Measurements from ENCODE around the gene IFTAP. TPM values are rescaled to one million over a fixed set of nuclear protein-coding genes. Genes with fewer than 3 reads are reported as not detected.

IFTAP gene
- total RNA-seq, 1 donor from 2014 or later, result 31.8 TPM

Other genes starting within 250 kb of the IFTAP start
- 27.4 TPM for gene TRAF6, start 84.2 kb upstream of the IFTAP start, total RNA-seq (ENCODE audit: insufficient read depth, low replicate concordance)
- gene RAG1, start 26.5 kb upstream of the IFTAP start, total RNA-seq (ENCODE audit: insufficient read depth, low replicate concordance), result 5.1 TPM
- gene RAG2, start 3.7 kb downstream of the IFTAP start, total RNA-seq (ENCODE audit: insufficient read depth, low replicate concordance), result 0.72 TPM

All from umbilical cord (tissue), 1 donor.